ENCODE results near the gene ADGRE3. TPM values are rescaled to one million over a fixed set of nuclear protein-coding genes. Genes with fewer than 3 reads are reported as not detected.

Gene ADGRE3
- total and polyA plus RNA-seq, 9 donors: 0.04 to 0.15 (median 0.08) TPM; not detected in 5

GRCh38 chr19:14695471-14695870 is 20.8 kb upstream of the ADGRE3 start:
- H3K27me3 ChIP-seq (ENCODE audit: control insufficient read depth, insufficient read depth, low read length): no peaks in the 10 kb centered on the region
- no peak for DNase-seq
- no peak overlapping the region for H3K27ac ChIP-seq (ENCODE audit: low read length)
- H3K36me3 ChIP-seq (ENCODE audit: control insufficient read depth, insufficient read depth, low read length): peaks cover 48% of the 10 kb centered on the region
- WGBS (ENCODE audit: insufficient coverage): 100% methylated on average over 1 of the region's 5 CpGs
- no peaks in the 10 kb centered on the region for H3K9me3 ChIP-seq (replicated peaks; ENCODE audit: control insufficient read depth, low read depth, low read length)
- H3K4me1 ChIP-seq (ENCODE audit: control insufficient read depth, insufficient read depth, low read length): peaks cover 2% of the 10 kb centered on the region
- H3K4me3 ChIP-seq (ENCODE audit: low read length): no peak overlapping the region

- Histone ChIP-seq H3K4me1 (ENCODE audit: control insufficient read depth, insufficient read depth, low read length) (peaks cover 3% of the 10 kb centered on the region), H3K36me3 (ENCODE audit: control insufficient read depth, insufficient read depth, low read length) (peaks cover 41% of the 10 kb centered on the region), H3K27ac (ENCODE audit: low read length) (no peak overlapping the region), H3K4me3 (ENCODE audit: low read length) (no peak overlapping the region), H3K27me3 (ENCODE audit: control insufficient read depth, insufficient read depth, low read length) (no peaks in the 10 kb centered on the region), H3K9me3 (replicated peaks; ENCODE audit: control insufficient read depth, low read depth, low read length) (no peaks in the 10 kb centered on the region)
- no peak for DNase-seq
- 87% methylated on average over 13 of the region's 13 CpGs for WGBS (ENCODE audit: insufficient coverage)
Measured at GRCh38 chr19:14694641-14695266, 20.1 kb upstream of the ADGRE3 start.

GRCh38 chr19:14689598-14690503 is 15.2 kb upstream of the ADGRE3 start, which contains the start of gene ZNF333:
Gene ZNF333 (plus strand): TSS chr19:14690048. CDS start chr19:14693492, 3,444 bp downstream.
- H3K4me3 ChIP-seq (ENCODE audit: low read length): peak within 1 kb of the TSS; percentile 88
- peak; percentile 91 for DNase-seq
- no peaks in the 10 kb centered on the region for H3K9me3 ChIP-seq (replicated peaks; ENCODE audit: control insufficient read depth, low read depth, low read length)
- H3K4me1 ChIP-seq (ENCODE audit: control insufficient read depth, insufficient read depth, low read length): peaks cover 6% of the 10 kb centered on the region
- no peaks in the 10 kb centered on the region for H3K27me3 ChIP-seq (ENCODE audit: control insufficient read depth, insufficient read depth, low read length)
- H3K27ac ChIP-seq (ENCODE audit: low read length): peak within 1 kb of the TSS; percentile 98
- WGBS (ENCODE audit: insufficient coverage): under 1% methylated on average over 57 of the region's 66 CpGs
- peaks cover 11% of the 10 kb centered on the region for H3K36me3 ChIP-seq (ENCODE audit: control insufficient read depth, insufficient read depth, low read length)

GRCh38 chr19:14686411-14686810 is 11.8 kb upstream of the ADGRE3 start:
- H3K27ac ChIP-seq (ENCODE audit: low read length): no peak overlapping the region
- H3K9me3 ChIP-seq (replicated peaks; ENCODE audit: control insufficient read depth, low read depth, low read length): no peaks in the 10 kb centered on the region
- H3K4me3 ChIP-seq (ENCODE audit: low read length): no peak overlapping the region
- DNase-seq: no peak
- no peaks in the 10 kb centered on the region for H3K27me3 ChIP-seq (ENCODE audit: control insufficient read depth, insufficient read depth, low read length)
- no peaks in the 10 kb centered on the region for H3K36me3 ChIP-seq (ENCODE audit: control insufficient read depth, insufficient read depth, low read length)
- H3K4me1 ChIP-seq (ENCODE audit: control insufficient read depth, insufficient read depth, low read length): peaks cover 6% of the 10 kb centered on the region
- WGBS (ENCODE audit: insufficient coverage): no CpG with 5 or more reads among the region's 3 CpGs

DNA sequence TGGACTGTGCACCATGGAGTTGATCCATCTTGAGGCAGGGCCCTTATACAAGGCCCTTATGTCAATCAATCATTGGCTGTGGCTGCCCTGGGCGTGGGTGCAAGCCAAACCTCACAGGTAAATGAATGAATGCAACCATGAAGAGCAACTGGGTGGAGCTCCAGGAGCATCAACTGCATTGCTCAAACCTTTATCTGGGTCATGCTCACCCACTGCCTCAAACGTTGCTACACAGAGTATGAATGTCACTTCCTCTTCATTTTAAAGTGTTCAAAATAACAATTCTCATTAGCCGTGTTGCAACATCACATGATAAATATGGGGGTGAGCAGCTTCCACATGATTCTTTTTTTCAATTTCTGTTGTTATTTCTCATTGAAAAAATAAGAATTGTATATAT is 8.8 kb upstream of the ADGRE3 start:
- no peaks in the 10 kb centered on the region for H3K27me3 ChIP-seq (ENCODE audit: control insufficient read depth, insufficient read depth, low read length)
- DNase-seq: peak; percentile 20
- no peaks in the 10 kb centered on the region for H3K36me3 ChIP-seq (ENCODE audit: control insufficient read depth, insufficient read depth, low read length)
- no peaks in the 10 kb centered on the region for H3K4me1 ChIP-seq (ENCODE audit: control insufficient read depth, insufficient read depth, low read length)
- 83% methylated on average over 1 of the region's 3 CpGs for WGBS (ENCODE audit: insufficient coverage)
- H3K4me3 ChIP-seq (ENCODE audit: low read length): no peak overlapping the region
- no peak overlapping the region for H3K27ac ChIP-seq (ENCODE audit: low read length)
- no peaks in the 10 kb centered on the region for H3K9me3 ChIP-seq (replicated peaks; ENCODE audit: control insufficient read depth, low read depth, low read length)

- no peak overlapping the region for H3K27ac ChIP-seq (ENCODE audit: low read length)
- no peak for DNase-seq
- H3K27me3 ChIP-seq (ENCODE audit: control insufficient read depth, insufficient read depth, low read length): no peaks in the 10 kb centered on the region
- H3K9me3 ChIP-seq (replicated peaks; ENCODE audit: control insufficient read depth, low read depth, low read length): no peaks in the 10 kb centered on the region
- H3K4me3 ChIP-seq (ENCODE audit: low read length): no peak overlapping the region
- no peaks in the 10 kb centered on the region for H3K36me3 ChIP-seq (ENCODE audit: control insufficient read depth, insufficient read depth, low read length)
- no peaks in the 10 kb centered on the region for H3K4me1 ChIP-seq (ENCODE audit: control insufficient read depth, insufficient read depth, low read length)
- WGBS (ENCODE audit: insufficient coverage): no CpG with 5 or more reads among the region's 2 CpGs
Measured at GRCh38 chr19:14682084-14682483, 7.4 kb upstream of the ADGRE3 start.

- H3K9me3 ChIP-seq (replicated peaks; ENCODE audit: control insufficient read depth, low read depth, low read length): no peaks in the 10 kb centered on the region
- H3K4me3 ChIP-seq (ENCODE audit: low read length): no peak overlapping the region
- H3K27me3 ChIP-seq (ENCODE audit: control insufficient read depth, insufficient read depth, low read length): no peaks in the 10 kb centered on the region
- DNase-seq: no peak
- no peak overlapping the region for H3K27ac ChIP-seq (ENCODE audit: low read length)
- no peaks in the 10 kb centered on the region for H3K36me3 ChIP-seq (ENCODE audit: control insufficient read depth, insufficient read depth, low read length)
- H3K4me1 ChIP-seq (ENCODE audit: control insufficient read depth, insufficient read depth, low read length): no peaks in the 10 kb centered on the region
- 83% methylated on average over 9 of the region's 9 CpGs for WGBS (ENCODE audit: insufficient coverage)
Measured at GRCh38 chr19:14678199-14678598, 3.6 kb upstream of the ADGRE3 start.

DNA sequence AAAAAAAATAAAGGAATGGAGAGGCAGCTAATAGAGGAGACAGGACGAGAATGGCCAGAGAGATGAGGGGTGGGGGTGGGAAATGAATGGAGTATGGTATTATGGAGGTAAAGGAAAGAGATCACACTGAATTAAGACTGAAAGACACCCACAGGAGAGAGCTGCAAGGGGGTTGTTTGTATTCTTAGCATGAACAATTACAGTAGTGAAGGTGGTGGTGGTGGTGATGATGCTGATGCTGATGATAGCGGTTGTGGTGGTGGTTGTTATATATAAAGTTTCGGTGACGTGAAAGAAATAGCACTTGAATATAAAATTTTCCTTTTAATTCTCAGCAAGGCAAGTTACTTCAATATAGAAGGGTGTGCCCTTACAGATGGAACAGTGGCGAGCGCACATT is 2.8 kb upstream of the ADGRE3 start:
- H3K9me3 ChIP-seq (replicated peaks; ENCODE audit: control insufficient read depth, low read depth, low read length): no peaks in the 10 kb centered on the region

GRCh38 chr19:14676762-14677161 is 2.1 kb upstream of the ADGRE3 start:
- no peak for DNase-seq
- 85% methylated on average over 9 of the region's 10 CpGs for WGBS (ENCODE audit: insufficient coverage)

More for the DNA sequence above, 2.8 kb upstream of the ADGRE3 start:
- Histone ChIP-seq H3K27ac (ENCODE audit: low read length) (no peak overlapping the region), H3K36me3 (ENCODE audit: control insufficient read depth, insufficient read depth, low read length) (no peaks in the 10 kb centered on the region), H3K4me1 (ENCODE audit: control insufficient read depth, insufficient read depth, low read length) (no peaks in the 10 kb centered on the region), H3K4me3 (ENCODE audit: low read length) (no peak overlapping the region), H3K27me3 (ENCODE audit: control insufficient read depth, insufficient read depth, low read length) (no peaks in the 10 kb centered on the region)
- no peak for DNase-seq
- 87% methylated on average over 3 of the region's 6 CpGs for WGBS (ENCODE audit: insufficient coverage)

GRCh38 chr19:14673088-14673487 is 1.6 kb downstream of the ADGRE3 start:
- H3K27me3 ChIP-seq (ENCODE audit: control insufficient read depth, insufficient read depth, low read length): no peaks in the 10 kb centered on the region
- H3K27ac ChIP-seq (ENCODE audit: low read length): no peak overlapping the region
- H3K36me3 ChIP-seq (ENCODE audit: control insufficient read depth, insufficient read depth, low read length): no peaks in the 10 kb centered on the region
- no peak for DNase-seq
- H3K4me1 ChIP-seq (ENCODE audit: control insufficient read depth, insufficient read depth, low read length): no peaks in the 10 kb centered on the region
- H3K9me3 ChIP-seq (replicated peaks; ENCODE audit: control insufficient read depth, low read depth, low read length): peaks cover 5% of the 10 kb centered on the region
- H3K4me3 ChIP-seq (ENCODE audit: low read length): no peak overlapping the region
- 67% methylated on average over 1 of the region's 1 CpG for WGBS (ENCODE audit: insufficient coverage)

More at GRCh38 chr19:14676762-14677161, 2.1 kb upstream of the ADGRE3 start:
- Histone ChIP-seq H3K27me3 (ENCODE audit: control insufficient read depth, insufficient read depth, low read length) (no peaks in the 10 kb centered on the region), H3K9me3 (replicated peaks; ENCODE audit: control insufficient read depth, low read depth, low read length) (no peaks in the 10 kb centered on the region), H3K27ac (ENCODE audit: low read length) (no peak overlapping the region), H3K4me3 (ENCODE audit: low read length) (no peak overlapping the region), H3K36me3 (ENCODE audit: control insufficient read depth, insufficient read depth, low read length) (no peaks in the 10 kb centered on the region), H3K4me1 (ENCODE audit: control insufficient read depth, insufficient read depth, low read length) (no peaks in the 10 kb centered on the region)
